ENCODE results near the gene JPH3. TPM values are rescaled to one million over a fixed set of nuclear protein-coding genes. Genes with fewer than 3 reads are reported as not detected.

JPH3 gene
- total RNA-seq, 1 experiment from 2014 or later, result not detected

DNA sequence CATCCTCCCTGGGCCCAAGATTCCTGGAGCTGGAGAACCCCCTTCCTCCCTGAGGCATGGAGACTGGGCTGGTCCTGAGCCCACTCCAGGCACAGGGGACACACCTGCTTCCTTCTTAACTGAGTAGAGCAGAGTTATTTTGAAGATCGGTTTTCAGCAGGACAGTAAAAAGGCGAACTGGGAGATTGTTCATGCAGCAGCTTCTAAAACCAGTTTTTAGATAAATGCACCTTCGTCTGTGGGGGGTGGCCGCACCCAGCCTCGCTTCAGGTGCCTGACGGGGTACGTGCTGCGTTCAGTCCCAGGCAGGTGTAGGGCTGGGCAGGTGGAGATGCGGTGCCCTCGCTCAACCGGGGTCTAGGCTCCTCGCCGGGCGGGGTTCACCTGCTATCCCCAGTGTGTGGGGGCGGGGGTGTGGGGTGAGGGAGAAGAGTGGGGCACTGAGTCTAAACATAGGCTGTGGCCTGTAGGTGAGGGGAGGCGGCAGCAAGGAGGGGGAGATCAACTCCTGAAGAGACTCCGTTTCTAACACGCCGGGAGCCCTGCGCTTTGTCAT, 69.5 kb downstream of the JPH3 start:
- intact Hi-C loops (cut with micrococcal nuclease; ENCODE audit: unreplicated experiment), result no loop called here
- Histone ChIP-seq H4K20me1 (ENCODE audit: insufficient read depth) (no peaks in the 10 kb centered on the region), H3K4me3 (no peak overlapping the region), H3K36me3 (ENCODE audit: low read depth) (no peaks in the 10 kb centered on the region), H2AFZ (no peak overlapping the region), H3K27ac (no peak overlapping the region), H3F3A (ENCODE audit: insufficient read depth, low read depth) (no peaks in the 10 kb centered on the region), H3K9me3 (ENCODE audit: insufficient read depth, low read depth) (no peaks in the 10 kb centered on the region), H3K4me2 (no peak overlapping the region), H3K79me2 (ENCODE audit: low read depth) (no peaks in the 10 kb centered on the region), H3K4me1 (replicated peaks; ENCODE audit: insufficient read depth) (no peaks in the 10 kb centered on the region), H3K9me2 (ENCODE audit: insufficient read depth) (no peaks in the 10 kb centered on the region), H3K27me3 (ENCODE audit: insufficient read depth, low read depth) (peaks cover 35% of the 10 kb centered on the region)
- TF ChIP-seq CTCF (conservative IDR thresholded peaks at IDR 0.05) (no peak), EZH2 (IDR thresholded peaks at IDR 0.05; ENCODE audit: low read depth) (no peak)
- POLR2A ChIA-PET (ENCODE audit: unreplicated experiment), result no interaction called here
- BruUV-seq (replicated peaks), result no TSS peak
- no peak for DNase-seq
- CTCF ChIA-PET, result no interaction called here

GRCh38 chr16:87674419-87674818, 72.1 kb downstream of the JPH3 start:
- H3K79me2 ChIP-seq (ENCODE audit: low read depth), result no peaks in the 10 kb centered on the region
- CTCF ChIA-PET, result no interaction called here
- no peaks in the 10 kb centered on the region for H4K20me1 ChIP-seq (ENCODE audit: insufficient read depth)
- POLR2A ChIA-PET (ENCODE audit: unreplicated experiment), result interaction anchor here (0.6 kb wide), 1 partner anchor 989 kb away, joined by 6 read pairs; the partner anchor contains the start of gene MVD
- no peak overlapping the region for H2AFZ ChIP-seq
- no peak overlapping the region for H3K4me2 ChIP-seq
- H3F3A ChIP-seq (ENCODE audit: insufficient read depth, low read depth), result no peaks in the 10 kb centered on the region
- H3K36me3 ChIP-seq (ENCODE audit: low read depth), result no peaks in the 10 kb centered on the region
- H3K4me3 ChIP-seq, result no peak overlapping the region
- intact Hi-C loops (cut with micrococcal nuclease; ENCODE audit: unreplicated experiment), result no loop called here
- H3K9me2 ChIP-seq (ENCODE audit: insufficient read depth), result no peaks in the 10 kb centered on the region
- no TSS peak for BruUV-seq (replicated peaks)
- no peaks in the 10 kb centered on the region for H3K9me3 ChIP-seq (ENCODE audit: insufficient read depth, low read depth)
- TF ChIP-seq EZH2 (IDR thresholded peaks at IDR 0.05; ENCODE audit: low read depth) (no peak), CTCF (conservative IDR thresholded peaks at IDR 0.05) (no peak)
- H3K4me1 ChIP-seq (replicated peaks; ENCODE audit: insufficient read depth), result no peaks in the 10 kb centered on the region
- no peak for DNase-seq
- peaks cover 13% of the 10 kb centered on the region for H3K27me3 ChIP-seq (ENCODE audit: insufficient read depth, low read depth)
- H3K27ac ChIP-seq, result no peak overlapping the region

DNA sequence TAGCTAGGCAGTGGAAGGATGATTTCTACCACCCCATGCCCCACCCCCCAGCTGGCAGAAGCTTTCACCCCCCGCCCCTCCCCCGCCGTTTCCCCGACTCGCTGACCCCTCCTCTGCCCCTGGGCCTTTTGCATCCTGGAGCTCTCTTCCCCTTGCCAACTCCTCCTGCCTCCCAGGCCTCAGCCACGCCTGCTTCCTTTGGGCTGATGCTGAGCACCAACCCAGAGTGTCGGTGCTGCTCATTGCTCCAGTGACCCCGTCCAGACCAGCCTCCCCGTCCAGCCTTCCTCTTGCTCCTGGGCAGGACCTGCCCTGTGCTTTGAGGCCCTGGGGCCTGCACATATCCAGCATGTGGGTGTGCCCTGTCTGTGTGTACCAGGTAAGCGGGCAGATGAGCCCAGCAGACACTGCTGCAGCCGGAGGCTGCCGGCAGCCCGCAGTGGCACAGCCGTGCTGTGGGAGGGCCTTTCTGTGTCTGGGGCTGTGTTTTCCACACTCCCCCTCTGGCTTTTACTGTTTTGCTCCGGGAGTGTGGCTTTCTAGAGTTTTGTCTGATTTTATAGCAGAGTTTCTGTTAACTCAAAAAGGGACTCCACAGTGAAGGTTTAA, 72.9 kb downstream of the JPH3 start:
- peaks cover 5% of the 10 kb centered on the region for H3K27me3 ChIP-seq (ENCODE audit: insufficient read depth, low read depth)
- no peak overlapping the region for H3K4me3 ChIP-seq
- no TSS peak for BruUV-seq (replicated peaks)
- no peaks in the 10 kb centered on the region for H3K9me2 ChIP-seq (ENCODE audit: insufficient read depth)
- no peaks in the 10 kb centered on the region for H3K4me1 ChIP-seq (replicated peaks; ENCODE audit: insufficient read depth)
- H4K20me1 ChIP-seq (ENCODE audit: insufficient read depth), result no peaks in the 10 kb centered on the region
- no peak for DNase-seq
- no peaks in the 10 kb centered on the region for H3K79me2 ChIP-seq (ENCODE audit: low read depth)
- no peak for TF ChIP-seq EZH2 (IDR thresholded peaks at IDR 0.05; ENCODE audit: low read depth)
- no peak for TF ChIP-seq CTCF (conservative IDR thresholded peaks at IDR 0.05)
- no peak overlapping the region for H3K27ac ChIP-seq
- no peak overlapping the region for H3K4me2 ChIP-seq
- POLR2A ChIA-PET (ENCODE audit: unreplicated experiment), result interaction anchor here (0.6 kb wide), 1 partner anchor 988 kb away, joined by 6 read pairs; the partner anchor contains the start of gene MVD
- H3F3A ChIP-seq (ENCODE audit: insufficient read depth, low read depth), result no peaks in the 10 kb centered on the region
- no peak overlapping the region for H2AFZ ChIP-seq
- H3K9me3 ChIP-seq (ENCODE audit: insufficient read depth, low read depth), result no peaks in the 10 kb centered on the region
- H3K36me3 ChIP-seq (ENCODE audit: low read depth), result no peaks in the 10 kb centered on the region
- intact Hi-C loops (cut with micrococcal nuclease; ENCODE audit: unreplicated experiment), result no loop called here
- CTCF ChIA-PET, result no interaction called here
